ENCODE measurements around the gene METTL24. TPM values are rescaled to one million over a fixed set of nuclear protein-coding genes. Genes with fewer than 3 reads are reported as not detected.

Gene METTL24
- total and polyA plus RNA-seq, 2 of the 8 experiments (the other 6 are each of a cell fraction or from before 2014, with no cell fraction given): 0.30 to 0.39 TPM

- H3K4me3 ChIP-seq (ENCODE audit: extremely low read depth in 1 of 4, insufficient read depth in 2 of 4, low read depth in 3 of 4, low read length in 4 of 4): no peak overlapping the region
- H3K56ac ChIP-seq (replicated peaks; ENCODE audit: insufficient read length, low read depth, low read length): no peak overlapping the region
- H3K79me2 ChIP-seq (ENCODE audit: control insufficient read depth in 1 of 2, insufficient read depth in 2 of 2, low read length in 2 of 2): no peaks in the 10 kb centered on the region
- no peaks in the 10 kb centered on the region for H3K36me3 ChIP-seq (ENCODE audit: control insufficient read depth in 2 of 4, insufficient read depth in 4 of 4, low read length in 3 of 4)
- FAIRE-seq (no peak), DNase-seq (ENCODE audit: low read depth in 1 of 2, low spot score in 2 of 2) (no peak)
- H3K14ac ChIP-seq (ENCODE audit: insufficient read length): no peak overlapping the region
- H3K79me1 ChIP-seq (ENCODE audit: low read depth, low read length): no peaks in the 10 kb centered on the region
- no peak overlapping the region for H4K8ac ChIP-seq (ENCODE audit: extremely low read depth, insufficient read depth, low read length)
- no peak overlapping the region for H2BK12ac ChIP-seq (ENCODE audit: low read depth, low read length)
- H3K27me3 ChIP-seq (replicated peaks in 1 of 4; ENCODE audit: control insufficient read depth in 3 of 4, extremely low read depth in 1 of 4, insufficient read depth in 3 of 4, low read length in 3 of 4): peaks cover 6 to 8% (median 7%) of the 10 kb centered on the region in 4 experiments
- H3K23ac ChIP-seq (ENCODE audit: insufficient read length): no peak overlapping the region
- no peak overlapping the region for H3K4me2 ChIP-seq (ENCODE audit: insufficient read depth in 1 of 2, low read depth in 2 of 2, low read length in 2 of 2)
- 75% methylated on average over 4 of the region's 4 CpGs; no CpG with 5 or more reads in 1 of the 2 experiments for WGBS, 2 experiments (ENCODE audit: extremely low coverage in 1 of 2, insufficient coverage in 1 of 2, insufficient read length in 1 of 2, insufficient replicate concordance in 2 of 2, low coverage in 1 of 2, low lambda C conversion rate in 2 of 2, missing lambda C conversion rate in 1 of 2)
- H3K9me3 ChIP-seq (ENCODE audit: insufficient read depth in 2 of 2, low read depth in 1 of 2, low read length in 1 of 2): no peaks in the 10 kb centered on the region
- H4K91ac ChIP-seq (replicated peaks; ENCODE audit: insufficient read length, low read length): no peak overlapping the region
- H3K4ac ChIP-seq (replicated peaks; ENCODE audit: insufficient read length, low read depth, low read length): no peak overlapping the region
- no peak overlapping the region for H2BK120ac ChIP-seq (replicated peaks; ENCODE audit: low read depth, low read length)
- H3K4me1 ChIP-seq (replicated peaks in 1 of 4; ENCODE audit: control insufficient read depth in 3 of 4, insufficient read depth in 4 of 4, low read length in 3 of 4): peaks cover 10 to 20% (median 17%) of the 10 kb centered on the region in 4 experiments
- H3K23me2 ChIP-seq (ENCODE audit: low read depth, low read length): no peaks in the 10 kb centered on the region; the same call in 1 of the 2 replicates
- POLR2A ChIA-PET (ENCODE audit: partially characterized antibody): no interaction called here
- H3K9ac ChIP-seq (replicated peaks in 1 of 4; ENCODE audit: extremely low read depth in 1 of 4, low read depth in 3 of 4, low read length in 3 of 4): no peak overlapping the region
- CTCF ChIA-PET (ENCODE audit: partially characterized antibody): interaction anchor here (0.9 to 3.4 kb wide), 4 partner anchors 10 to 41 kb away, joined by 3 to 18 read pairs (median 3); no protein-coding TSS in a partner anchor
- no peak overlapping the region for H3K27ac ChIP-seq (ENCODE audit: low read depth, low read length)
- no peak overlapping the region for H2AK5ac ChIP-seq (ENCODE audit: low read depth, low read length)
- no peak overlapping the region for H2BK5ac ChIP-seq (ENCODE audit: low read depth, low read length)
- no peak overlapping the region for H3K18ac ChIP-seq (ENCODE audit: extremely low read depth, low read length)
- no peak overlapping the region for H2BK20ac ChIP-seq (ENCODE audit: low read length)
- H2AFZ ChIP-seq (ENCODE audit: low read length): no peak overlapping the region
- no peaks in the 10 kb centered on the region for H4K20me1 ChIP-seq (replicated peaks in 1 of 2; ENCODE audit: control insufficient read depth in 1 of 2, insufficient read depth in 2 of 2, low read length in 2 of 2)
- H4K5ac ChIP-seq (ENCODE audit: insufficient read length, low read depth, low read length): no peak overlapping the region
- no peak overlapping the region for H2BK15ac ChIP-seq (ENCODE audit: low read length)
- TF ChIP-seq PHF8 (conservative IDR thresholded peaks at IDR 0.05; ENCODE audit: low read depth, low read length): no peak
- TF ChIP-seq HDAC6 (IDR thresholded peaks at IDR 0.05; ENCODE audit: low read depth, low read length): no peak
- TF ChIP-seq KDM5A (IDR thresholded peaks at IDR 0.05; ENCODE audit: low read length): no peak
- no peak for TF ChIP-seq SRF (IDR thresholded peaks at IDR 0.05; ENCODE audit: low read depth, low read length)
- TF ChIP-seq TBP (IDR thresholded peaks at IDR 0.05; ENCODE audit: low read depth, low read length): no peak
- no peak for TF ChIP-seq POU5F1 (IDR thresholded peaks at IDR 0.05; ENCODE audit: low read depth, low read length)
- no peak for TF ChIP-seq SP1 (IDR thresholded peaks at IDR 0.05; ENCODE audit: low read depth, low read length)
- TF ChIP-seq FOSL1 (IDR thresholded peaks at IDR 0.05; ENCODE audit: insufficient read depth, low read depth, low read length): no peak
- TF ChIP-seq SUZ12 (IDR thresholded peaks at IDR 0.05; ENCODE audit: low read length): no peak
- no peak for TF ChIP-seq CEBPB (IDR thresholded peaks at IDR 0.05; ENCODE audit: low read depth, low read length)
- TF ChIP-seq POLR2A (IDR thresholded peaks at IDR 0.05; ENCODE audit: control extremely low read depth in 1 of 2, low read depth in 2 of 2, low read length in 2 of 2): no peak
- no peak for TF ChIP-seq ZNF274 (IDR thresholded peaks at IDR 0.05; ENCODE audit: borderline replicate concordance, extremely low read depth, low read length)
- TF ChIP-seq EP300 (IDR thresholded peaks at IDR 0.05; ENCODE audit: borderline replicate concordance in 1 of 2, low read depth in 2 of 2, low read length in 2 of 2): no peak
- TF ChIP-seq GABPA (IDR thresholded peaks at IDR 0.05; ENCODE audit: borderline replicate concordance, insufficient read depth, low read length): no peak
- TF ChIP-seq NANOG (IDR thresholded peaks at IDR 0.05; ENCODE audit: insufficient read depth, low read depth, low read length, poor library complexity, severe bottlenecking): no peak
Observed at GRCh38 chr6:110351986-110352385, 6.2 kb downstream of the METTL24 start.
